H9 (cell line): ENCODE data around the gene DNER. TPM values are rescaled to one million over a fixed set of nuclear protein-coding genes. Genes with fewer than 3 reads are reported as not detected.

Experiments used
- DNase-seq: peaks from one replicate; pipeline ENCODE4 v3.0.0-alpha.2; 2017
- H2AFZ ChIP-seq: one replicate; pipeline ENCODE4 v1.6.1; 2013; ENCODE audit warnings: mild to moderate bottlenecking, low read length, control low read depth, moderate library complexity
- H2AK5ac ChIP-seq: 2 replicates; pipeline ENCODE4 v1.6.1; 2013; ENCODE audit warnings: low read length, control low read depth, mixed read lengths; ENCODE audit not compliant: insufficient read length
- H2BK120ac ChIP-seq: one replicate; pipeline ENCODE4 v1.6.1; 2013; ENCODE audit warnings: low read depth, mild to moderate bottlenecking, low read length, control low read depth, inconsistent platforms; ENCODE audit not compliant: poor library complexity, severe bottlenecking
- H2BK12ac ChIP-seq: 2 replicates; pipeline ENCODE4 v1.6.1; 2013; ENCODE audit warnings: low read length, control low read depth, mixed read lengths, low read depth; ENCODE audit not compliant: insufficient read length
- H2BK15ac ChIP-seq: 2 replicates; pipeline ENCODE4 v1.6.1; 2013; ENCODE audit warnings: low read depth, low read length, control low read depth
- H2BK20ac ChIP-seq: one replicate; pipeline ENCODE4 v1.6.1; 2013; ENCODE audit warnings: low read depth, mild to moderate bottlenecking, low read length, control low read depth, inconsistent platforms; ENCODE audit not compliant: poor library complexity, severe bottlenecking
- H2BK5ac ChIP-seq: 2 replicates; pipeline ENCODE4 v1.6.1; 2013; ENCODE audit warnings: low read length, control low read depth, mixed read lengths; ENCODE audit not compliant: insufficient read length
- H3K14ac ChIP-seq: 2 replicates; pipeline ENCODE4 v1.6.1; 2013; ENCODE audit warnings: low read length, control low read depth; ENCODE audit not compliant: insufficient read depth
- H3K18ac ChIP-seq: 2 replicates; pipeline ENCODE4 v1.6.1; 2013; ENCODE audit warnings: low read depth, mild to moderate bottlenecking, mixed read lengths, low read length, control low read depth; ENCODE audit not compliant: insufficient read length
- H3K23ac ChIP-seq: 2 replicates; pipeline ENCODE4 v1.6.1; 2013; ENCODE audit warnings: low read length, control low read depth, mixed read lengths, low read depth; ENCODE audit not compliant: insufficient read length
- H3K23me2 ChIP-seq: 2 replicates; pipeline ENCODE4 v1.6.1; 2013; ENCODE audit warnings: low read depth, mild to moderate bottlenecking, mixed read lengths, low read length, control low read depth; ENCODE audit not compliant: insufficient read length, poor library complexity, severe bottlenecking
- H3K27ac ChIP-seq: 2 replicates; pipeline ENCODE4 v1.5.1; 2013; ENCODE audit warnings: low read length, control low read depth, mixed read lengths, low read depth; ENCODE audit not compliant: insufficient read length
- H3K27me3 ChIP-seq: 2 replicates; pipeline ENCODE4 v1.6.1; 2013; ENCODE audit warnings: low read length, control low read depth, inconsistent platforms; ENCODE audit not compliant: insufficient read depth
- H3K4ac ChIP-seq: 2 replicates; pipeline ENCODE4 v1.6.1; 2013; ENCODE audit warnings: low read depth, mild to moderate bottlenecking, control low read depth, inconsistent platforms, low read length, moderate library complexity
- H3K4me1 ChIP-seq: 2 replicates; pipeline ENCODE4 v1.6.1; 2013; ENCODE audit warnings: low read length, control low read depth, inconsistent platforms; ENCODE audit not compliant: insufficient read depth
- H3K4me2 ChIP-seq: 2 replicates; pipeline ENCODE4 v1.6.1; 2013; ENCODE audit warnings: low read length, control low read depth, mixed read lengths; ENCODE audit not compliant: insufficient read length, insufficient read depth
- H3K56ac ChIP-seq: 2 replicates; pipeline ENCODE4 v1.6.1; 2013; ENCODE audit warnings: low read depth, mild to moderate bottlenecking, mixed read lengths, low read length, control low read depth; ENCODE audit not compliant: insufficient read length
- H3K79me1 ChIP-seq: 2 replicates; pipeline ENCODE4 v1.6.1; 2013; ENCODE audit warnings: low read depth, mild to moderate bottlenecking, moderate library complexity, low read length, control low read depth, inconsistent platforms; ENCODE audit not compliant: insufficient read depth, poor library complexity, severe bottlenecking
- H3K79me2 ChIP-seq: 2 replicates; pipeline ENCODE4 v1.6.1; 2013; ENCODE audit warnings: low read length, control low read depth, inconsistent platforms; ENCODE audit not compliant: insufficient read depth
- H3K9ac ChIP-seq: 2 replicates; pipeline ENCODE4 v1.6.1; 2013; ENCODE audit warnings: low read length, control low read depth, mixed read lengths; ENCODE audit not compliant: insufficient read length; ENCODE audit errors: extremely low read depth
- H3K9me3 ChIP-seq: one replicate; pipeline ENCODE4 v1.6.1; 2013; ENCODE audit warnings: low read depth, low read length, inconsistent platforms; ENCODE audit not compliant: control insufficient read depth
- H3T11ph ChIP-seq: one replicate; pipeline ENCODE4 v1.6.1; 2013; ENCODE audit warnings: mild to moderate bottlenecking, low read length, control low read depth, inconsistent platforms
- H4K20me1 ChIP-seq: one replicate; pipeline ENCODE4 v1.6.1; 2013; ENCODE audit not compliant: control insufficient read depth, insufficient read length, insufficient read depth
- H4K5ac ChIP-seq: 2 replicates; pipeline ENCODE4 v1.6.1; 2013; ENCODE audit warnings: low read depth, mild to moderate bottlenecking, mixed read lengths, low read length, control low read depth; ENCODE audit not compliant: insufficient read length
- H4K8ac ChIP-seq: replicated peaks from 2 replicates; pipeline ENCODE4 v1.6.1; 2013; ENCODE audit warnings: low read length, control low read depth, mixed read lengths, low read depth; ENCODE audit not compliant: insufficient read length
- H4K91ac ChIP-seq: 2 replicates; pipeline ENCODE4 v1.6.1; 2013; ENCODE audit warnings: low read depth, mild to moderate bottlenecking, moderate library complexity, mixed read lengths, low read length, control low read depth; ENCODE audit not compliant: insufficient read length
- H3K27ac Mint-ChIP-seq, 3 experiments: 2 replicates in 2 of 3; 3 replicates in 1 of 3; pipeline ENCODE4 v1.8.0; 2020 to 2021; ENCODE audit warnings: mixed read lengths in 3 of 3, mild to moderate bottlenecking in 1 of 3, moderate library complexity in 1 of 3
- H3K27me3 Mint-ChIP-seq: 2 replicates; pipeline ENCODE4 v1.8.0; 2021; ENCODE audit warnings: low read depth, mild to moderate bottlenecking, moderate library complexity, mixed read lengths
- H3K36me3 Mint-ChIP-seq, 3 experiments: 2 replicates in 2 of 3; 3 replicates in 1 of 3; pipeline ENCODE4 v1.8.0; 2020 to 2021; ENCODE audit warnings: low read depth in 3 of 3, mixed read lengths in 3 of 3; ENCODE audit not compliant: insufficient read depth in 1 of 3
- H3K4me1 Mint-ChIP-seq, 2 experiments: 2 replicates each; pipeline ENCODE4 v1.8.0; 2020; ENCODE audit warnings: mixed read lengths in 2 of 2
- H3K4me3 Mint-ChIP-seq, 2 experiments: 2 replicates in 1 of 2; 3 replicates in 1 of 2; pipeline ENCODE4 v1.8.0; 2020 to 2021; ENCODE audit warnings: mild to moderate bottlenecking in 2 of 2, mixed read lengths in 2 of 2, moderate library complexity in 1 of 2
- H3K9me3 Mint-ChIP-seq, 2 experiments: 2 replicates in 1 of 2; 3 replicates in 1 of 2; pipeline ENCODE4 v1.8.0; 2020; ENCODE audit warnings: mild to moderate bottlenecking in 2 of 2, mixed read lengths in 2 of 2, moderate library complexity in 1 of 2
- WGBS: extraction: QIAGEN DNeasy Blood & Tissue Kit; methylation state at CpG from one replicate; pipeline ENCODE4 v1.1.7; 2013; ENCODE audit warnings: missing lambda C conversion rate, low lambda C conversion rate, mixed read lengths; ENCODE audit not compliant: insufficient read length; ENCODE audit errors: extremely low coverage; 5-methylcytosine and 5-hydroxymethylcytosine counted together
- total RNA-seq: library from RNA; stranded (reverse); gene quantifications from 2 replicates; pipeline ENCODE4 v1.2.1, GENCODE V29; 2021
- TF ChIP-seq, protein P1 (sequence below): fragments of 200-600 bp; sonication (generic); conservative IDR thresholded peaks from 3 replicates; pipeline ENCODE4 v1.8.0; 2021; ENCODE audit warnings: antibody characterized with exemption, mild to moderate bottlenecking

DNER gene
- total RNA-seq, 1 experiment from 2014 or later, result 1.0 TPM

- Histone ChIP-seq H2AFZ (peak overlapping the region; percentile 89), H2BK5ac (no peak overlapping the region), H3K4me1 (peaks cover 3% of the 10 kb centered on the region; the same call in 1 of the 2 replicates), H3K56ac (no peak overlapping the region), H3K23me2 (no peaks in the 10 kb centered on the region), H3K14ac (peak overlapping the region; percentile 75; the same call in 1 of the 2 replicates), H2BK20ac (no peak overlapping the region), H4K20me1 (no peaks in the 10 kb centered on the region), H3K27ac (no peak overlapping the region), H3K4ac (no peak overlapping the region), H4K8ac (no peak overlapping the region), H3K27me3 (no peaks in the 10 kb centered on the region), H3K23ac (no peak overlapping the region), H3K9ac (no peak overlapping the region), H3K9me3 (no peaks in the 10 kb centered on the region), H3K79me2 (no peaks in the 10 kb centered on the region), H2BK12ac (no peak overlapping the region), H3T11ph (no peak overlapping the region), H2BK120ac (peak overlapping the region; percentile 44), H4K5ac (no peak overlapping the region), H3K79me1 (no peaks in the 10 kb centered on the region), H3K18ac (no peak overlapping the region), H3K4me2 (peak overlapping the region; percentile 16), H4K91ac (no peak overlapping the region), H2BK15ac (no peak overlapping the region), H2AK5ac (no peak overlapping the region)
- Mint-ChIP-seq H3K36me3 (no peaks in the 10 kb centered on the region; a peak in 1 of 7 replicates), H3K4me1 (peaks cover 7 to 8% of the 10 kb centered on the region in 2 experiments), H3K27ac (no peak overlapping the region; a peak in 1 of 7 replicates), H3K27me3 (peaks cover 3% of the 10 kb centered on the region), H3K9me3 (no peaks in the 10 kb centered on the region), H3K4me3 (peak overlapping the region in 1 of 2 experiments; percentile 42; a peak in 2 of 5 replicates)
- TF ChIP-seq, protein P1, sequence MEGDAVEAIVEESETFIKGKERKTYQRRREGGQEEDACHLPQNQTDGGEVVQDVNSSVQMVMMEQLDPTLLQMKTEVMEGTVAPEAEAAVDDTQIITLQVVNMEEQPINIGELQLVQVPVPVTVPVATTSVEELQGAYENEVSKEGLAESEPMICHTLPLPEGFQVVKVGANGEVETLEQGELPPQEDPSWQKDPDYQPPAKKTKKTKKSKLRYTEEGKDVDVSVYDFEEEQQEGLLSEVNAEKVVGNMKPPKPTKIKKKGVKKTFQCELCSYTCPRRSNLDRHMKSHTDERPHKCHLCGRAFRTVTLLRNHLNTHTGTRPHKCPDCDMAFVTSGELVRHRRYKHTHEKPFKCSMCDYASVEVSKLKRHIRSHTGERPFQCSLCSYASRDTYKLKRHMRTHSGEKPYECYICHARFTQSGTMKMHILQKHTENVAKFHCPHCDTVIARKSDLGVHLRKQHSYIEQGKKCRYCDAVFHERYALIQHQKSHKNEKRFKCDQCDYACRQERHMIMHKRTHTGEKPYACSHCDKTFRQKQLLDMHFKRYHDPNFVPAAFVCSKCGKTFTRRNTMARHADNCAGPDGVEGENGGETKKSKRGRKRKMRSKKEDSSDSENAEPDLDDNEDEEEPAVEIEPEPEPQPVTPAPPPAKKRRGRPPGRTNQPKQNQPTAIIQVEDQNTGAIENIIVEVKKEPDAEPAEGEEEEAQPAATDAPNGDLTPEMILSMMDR, result peak; percentile 95
- WGBS, result no CpG with 5 or more reads among the region's 20 CpGs
- DNase-seq, result peak; percentile 91
Measured at GRCh38 chr2:229586746-229587705, 127.3 kb downstream of the DNER start.
